K562 (cell line): ENCODE measurements around the gene CDR2L. TPM values are rescaled to one million over a fixed set of nuclear protein-coding genes. Genes with fewer than 3 reads are reported as not detected.

Source experiments
- ATAC-seq: fragments of 200-7000 bp; cut with Tn5 transposase; 3 replicates; pipeline ENCODE4 v1.9.1; 2020; ENCODE audit warnings: moderate library complexity
- BruUV-seq: library from RNA; stranded (reverse); fragments of 400-500 nt; replicated peaks from 2 replicates; lab custom pipeline; 2021; lab: Mats Ljungman, UMichigan
- CTCF ChIA-PET: fragments of 300-600 bp; formaldehyde crosslinking; extraction: SDS; loops from one replicate; lab custom pipeline; 2021; ENCODE audit warnings: low intra/inter-chr PET ratio; lab: Yijun Ruan, JAX
- POLR2A ChIA-PET: fragments of 300-600, 350-650 bp; sonication (Branson Sonifier 250); formaldehyde crosslinking; extraction: SDS; loops from one replicate; lab custom pipeline; 2021; ENCODE audit warnings: antibody characterized with exemption, inconsistent platforms; lab: Yijun Ruan, JAX
- DNase-seq, 4 experiments: peaks; one replicate each; pipeline versions ENCODE4 v3.0.0 to v3.0.0-alpha.2; 2011 to 2018; ENCODE audit warnings: low spot score in 3 of 4, mixed read lengths in 3 of 4; ENCODE audit errors: extremely low read depth in 1 of 4
- FAIRE-seq: peaks from 2 replicates; lab custom pipeline; 2011; peaks lifted over from hg19 to GRCh38; lab: Jason Lieb, UNC
- H2AFZ ChIP-seq: 2 replicates; pipeline ENCODE4 v1.6.0; 2011; ENCODE audit warnings: low read depth, low read length, control low read depth, inconsistent platforms
- H3K27ac ChIP-seq: fragments of 200-600 bp; 3 replicates; pipeline ENCODE4 v1.8.0; 2011; ENCODE audit warnings: low read depth, mild to moderate bottlenecking, control low read depth, inconsistent platforms, low read length, moderate library complexity, mixed read lengths; ENCODE audit errors: extremely low read depth
- H3K27me3 ChIP-seq, 2 experiments: fragments of 300-600 bp in 1 of 2; 2 replicates in 1 of 2; 3 replicates in 1 of 2; pipeline versions ENCODE4 v1.6.0 to v1.8.0; 2011; ENCODE audit warnings: inconsistent platforms in 2 of 2, low read length in 2 of 2, mild to moderate bottlenecking in 1 of 2, mixed read lengths in 1 of 2, moderate library complexity in 1 of 2; ENCODE audit not compliant: control insufficient read depth in 2 of 2, insufficient read depth in 2 of 2
- H3K36me3 ChIP-seq: fragments of 300-600 bp; 3 replicates; pipeline ENCODE4 v1.8.0; 2011; ENCODE audit warnings: mild to moderate bottlenecking, low read length, inconsistent platforms; ENCODE audit not compliant: control insufficient read depth, insufficient read depth
- H3K4me1 ChIP-seq, 2 experiments: fragments of 200-600 bp in 1 of 2; replicated peaks in 1 of 2; 2 replicates in 1 of 2; 3 replicates in 1 of 2; pipeline versions ENCODE4 v1.5.1 to v1.8.0; 2011; ENCODE audit warnings: inconsistent platforms in 2 of 2, low read length in 2 of 2, mild to moderate bottlenecking in 1 of 2, mixed read lengths in 1 of 2, moderate library complexity in 1 of 2; ENCODE audit not compliant: control insufficient read depth in 2 of 2, insufficient read depth in 2 of 2
- H3K4me2 ChIP-seq: 2 replicates; pipeline ENCODE4 v1.6.1; 2011; ENCODE audit warnings: low read length, control low read depth, inconsistent platforms, mixed read lengths; ENCODE audit not compliant: insufficient read depth
- H3K4me3 ChIP-seq: fragments of 200-600 bp; sonication (generic), shearing (Covaris generic); 2 replicates; pipeline ENCODE4 v1.5.1; 2016; ENCODE audit warnings: control low read depth, inconsistent platforms
- H3K79me2 ChIP-seq: fragments of 200-600 bp; 3 replicates; pipeline ENCODE4 v1.8.0; 2011; ENCODE audit warnings: low read length, inconsistent platforms; ENCODE audit not compliant: control insufficient read depth, insufficient read depth
- H3K9ac ChIP-seq, 2 experiments: 2 replicates each; pipeline versions ENCODE4 v1.6.0 to v1.6.1; 2011; ENCODE audit warnings: low read depth in 2 of 2, low read length in 2 of 2, control low read depth in 1 of 2, inconsistent platforms in 1 of 2, mild to moderate bottlenecking in 1 of 2, mixed read lengths in 1 of 2; ENCODE audit not compliant: insufficient read depth in 1 of 2
- H3K9me1 ChIP-seq: one replicate; pipeline ENCODE4 v1.6.0; 2011; ENCODE audit warnings: inconsistent platforms, mild to moderate bottlenecking, low read length, moderate library complexity; ENCODE audit not compliant: control insufficient read depth, insufficient read depth
- H3K9me3 ChIP-seq: replicated peaks from 2 replicates; pipeline ENCODE4 v1.5.1; 2011; ENCODE audit warnings: low read depth, low read length, inconsistent platforms; ENCODE audit not compliant: control insufficient read depth, insufficient read depth
- H4K20me1 ChIP-seq: replicated peaks from 2 replicates; pipeline ENCODE4 v1.6.1; 2011; ENCODE audit warnings: low read length, inconsistent platforms, mixed read lengths; ENCODE audit not compliant: control insufficient read depth, insufficient read depth
- EWSR1 ChIP-seq: fragments of 450-650 bp; IDR thresholded peaks from 2 replicates; pipeline ENCODE4 v1.6.1; 2018; ENCODE audit warnings: borderline replicate concordance, mild to moderate bottlenecking, low read depth, moderate library complexity; ENCODE audit not compliant: partially characterized antibody
- FOXM1 ChIP-seq, 2 experiments: fragments of 450-650 bp in 1 of 2; sonication (generic) in 1 of 2; formaldehyde crosslinking in 1 of 2; IDR thresholded peaks; 2 replicates each; pipeline versions ENCODE4 v1.6.1 to v1.9.0; 2017 to 2022; ENCODE audit warnings: low read depth in 2 of 2, mild to moderate bottlenecking in 2 of 2, missing genetic modification reagents in 1 of 2, moderate library complexity in 1 of 2
- HDAC6 ChIP-seq: IDR thresholded peaks from 2 replicates; pipeline ENCODE4 v1.6.1; 2012; ENCODE audit warnings: low read depth, mild to moderate bottlenecking, control low read depth, inconsistent platforms, low read length, moderate library complexity
- HLTF ChIP-seq: fragments of 450-650 bp; IDR thresholded peaks from 2 replicates; pipeline ENCODE4 v1.6.1; 2016
- KHSRP ChIP-seq: fragments of 450-650 bp; IDR thresholded peaks from 2 replicates; pipeline ENCODE4 v1.6.1; 2017
- KLF1 ChIP-seq: fragments of 450-650 bp; IDR thresholded peaks from 2 replicates; pipeline ENCODE4 v1.6.1; 2016; ENCODE audit warnings: missing genetic modification characterization, missing compliant biosample characterization
- LARP7 ChIP-seq: fragments of 450-650 bp; IDR thresholded peaks from 2 replicates; pipeline ENCODE4 v1.6.1; 2016
- NCOA1 ChIP-seq: fragments of 450-650 bp; IDR thresholded peaks from 2 replicates; pipeline ENCODE4 v1.6.1; 2016; ENCODE audit warnings: low read depth
- NFIX ChIP-seq: fragments of 250-450 bp; sonication (Bioruptor Pico); IDR thresholded peaks from 2 replicates; pipeline ENCODE4 v1.4.0; 2020; ENCODE audit warnings: low read depth, mild to moderate bottlenecking, moderate library complexity
- POLR2A ChIP-seq: fragments of 450-650 bp; conservative IDR thresholded peaks from 2 replicates; pipeline ENCODE4 v1.6.1; 2016
- SMAD4 ChIP-seq: fragments of 250-450 bp; sonication (Bioruptor Pico); conservative IDR thresholded peaks from 2 replicates; pipeline ENCODE4 v1.8.0; 2021; ENCODE audit warnings: inconsistent platforms, mild to moderate bottlenecking, moderate library complexity
- ZBTB8A ChIP-seq: fragments of 450-650 bp; IDR thresholded peaks from 2 replicates; pipeline ENCODE4 v1.6.1; 2018; ENCODE audit warnings: mild to moderate bottlenecking, moderate library complexity; ENCODE audit not compliant: partially characterized antibody
- ZNF133 ChIP-seq: fragments of 250-450 bp; sonication (Bioruptor Pico); IDR thresholded peaks from 2 replicates; pipeline ENCODE4 v1.4.0; 2020; ENCODE audit warnings: mild to moderate bottlenecking
- ZNF282 ChIP-seq: sonication (generic); formaldehyde crosslinking; IDR thresholded peaks from 2 replicates; pipeline ENCODE4 v1.8.1; 2023; ENCODE audit warnings: missing genetic modification reagents
- WGBS: fragments of 100-300 bp; shearing (Covaris generic); methylation state at CpG from one replicate; pipeline ENCODE4 v1.1.6; 2016; ENCODE audit warnings: low coverage, mixed read lengths; ENCODE audit not compliant: insufficient coverage; ENCODE audit errors: missing lambda C conversion rate; 5-methylcytosine and 5-hydroxymethylcytosine counted together
- in situ Hi-C: fragments of 300-500 bp; cut with MboI; formaldehyde crosslinking; loops from 4 replicates; pipeline ENCODE4 v1.15.0; 2018; ENCODE audit warnings: inconsistent platforms, mixed read lengths
- intact Hi-C: fragments of 100-400 bp; cut with micrococcal nuclease; formaldehyde crosslinking; loops from 2 replicates; pipeline ENCODE4 v1.14.2; 2022
- polyA plus RNA-seq, 8 experiments: library from polyadenylated mRNA; depleted of rRNA in 4 of 8; stranded (reverse) in 5 of 8; unstranded in 3 of 8; fragments of >200 nt; fragmentation: Nextera tagmentation in 2 of 8; fragmentation: Illumina TruSeq in 1 of 8; extraction: Ambion mirVana in 2 of 8; extraction: Trizol in 1 of 8; gene quantifications; 2 replicates each; pipeline versions ENCODE4 v1.2.1 to v1.2.3, GENCODE V29; 2011 to 2014; ENCODE audit warnings: inconsistent platforms in 1 of 8, missing spikeins in 1 of 8
- total RNA-seq, 7 experiments: library from RNA; depleted of rRNA in 6 of 7; stranded (reverse); fragments of >200 nt in 6 of 7; fragmentation: Illumina TruSeq in 2 of 7; extraction: Trizol in 2 of 7; gene quantifications; 2 replicates each; pipeline versions ENCODE4 v1.2.1 to v1.2.3, GENCODE V29; 2011 to 2021; ENCODE audit warnings: low replicate concordance in 1 of 7
- TF ChIP-seq, protein P1 (sequence below): fragments of 250-450 bp; sonication (Bioruptor Pico); IDR thresholded peaks from 2 replicates; pipeline ENCODE4 v1.8.0; 2021; ENCODE audit warnings: moderate library complexity, mild to moderate bottlenecking, inconsistent platforms
- TF ChIP-seq, protein P2 (sequence below): fragments of 450-650 bp; formaldehyde crosslinking; IDR thresholded peaks from 2 replicates; pipeline ENCODE4 v1.4.0; 2020; ENCODE audit warnings: mild to moderate bottlenecking

CDR2L gene
- total and polyA plus RNA-seq, 9 of the 15 experiments (the other 6 are each of a cell fraction or from before 2014, with no cell fraction given), result 2.7 to 16.0 (median 7.3) TPM

DNA sequence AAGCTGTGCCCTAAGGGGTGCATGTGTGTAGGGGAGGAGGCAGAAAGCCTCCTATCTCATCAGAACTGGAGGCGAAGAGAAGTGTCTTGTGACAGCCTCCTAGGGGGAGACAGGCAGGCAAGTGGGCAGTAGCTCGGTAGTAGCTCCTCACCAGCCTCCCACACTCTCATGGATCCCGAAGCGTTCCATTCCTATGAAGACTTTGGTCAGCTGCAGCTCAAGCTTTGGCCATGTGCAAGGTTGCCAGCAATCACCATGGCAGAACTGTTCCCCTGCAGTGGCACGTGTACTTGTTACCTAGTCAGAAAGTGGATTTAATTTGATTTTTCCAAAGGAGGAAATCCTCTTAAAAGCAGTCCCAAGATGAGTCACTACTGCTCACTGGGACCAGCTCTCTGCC is 31.7 kb downstream of the CDR2L start:
- DNase-seq, result no peak
- Histone ChIP-seq H3K36me3 (peaks cover 64% of the 10 kb centered on the region; the same call in 2 of the 3 replicates), H3K9me3 (no peaks in the 10 kb centered on the region; the same call in 1 of the 2 replicates), H4K20me1 (no peaks in the 10 kb centered on the region), H3K4me2 (no peak overlapping the region), H3K4me3 (no peak overlapping the region), H3K79me2 (peaks cover 28% of the 10 kb centered on the region), H3K4me1 (peaks cover 6 to 12% of the 10 kb centered on the region in 2 experiments; a peak in 3 of 5 replicates), H3K27ac (no peak overlapping the region; the same call in 2 of the 3 replicates)
- CTCF ChIA-PET, result interaction anchor here (0.7 kb wide), 1 partner anchor 32 kb away, joined by 4 read pairs; the partner anchor contains the start of gene CDR2L
- FAIRE-seq, result no peak
- intact Hi-C loops, result no loop called here
- POLR2A ChIA-PET, result interaction anchor here (0.7 to 1.5 kb wide), 7 partner anchors 15 to 173 kb away, joined by 3 to 4 read pairs (median 3); no protein-coding TSS in a partner anchor
- TF ChIP-seq KLF1, result no peak
- TF ChIP-seq HLTF, result no peak
- no peak for TF ChIP-seq POLR2A
- no peak for TF ChIP-seq HDAC6
- TF ChIP-seq KHSRP, result no peak
- TF ChIP-seq NCOA1, result no peak
- TF ChIP-seq, all 486 proteins: peak for 0
- H3K9me1 ChIP-seq, result peaks cover 4% of the 10 kb centered on the region
- WGBS, result 78% methylated on average over 5 of the region's 5 CpGs
- no TSS peak for BruUV-seq
- H3K27me3 ChIP-seq, result no peaks in the 10 kb centered on the region
- no peak; the same call in 1 of the 3 replicates for ATAC-seq
- peak overlapping the region; percentile 11 to 17; a peak in 1 of 4 replicates for H3K9ac ChIP-seq
- in situ Hi-C loops, result no loop called here
- H2AFZ ChIP-seq, result no peak overlapping the region

DNA sequence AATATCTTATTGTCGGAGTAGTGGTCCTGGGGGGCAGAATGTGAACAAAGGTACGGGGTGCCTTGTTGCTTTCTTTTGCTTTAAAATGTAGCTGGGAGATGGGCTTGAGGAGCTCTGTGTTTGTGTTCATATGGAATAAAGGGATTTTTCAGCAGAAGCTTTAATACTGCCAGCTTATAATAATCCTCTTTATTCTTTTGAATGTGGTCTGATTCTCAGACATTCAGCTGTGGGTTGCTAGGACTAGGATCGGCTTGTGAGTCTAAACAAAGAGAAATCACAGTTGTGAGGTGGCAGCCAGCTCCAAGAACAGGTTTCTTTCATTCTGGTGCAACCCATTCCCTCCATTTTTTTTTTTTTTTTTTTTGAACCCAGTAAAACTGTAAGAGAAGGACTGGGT is 32.3 kb downstream of the CDR2L start:
- 97% methylated on average over 3 of the region's 3 CpGs for WGBS
- no peaks in the 10 kb centered on the region; the same call in 1 of the 2 replicates for H3K9me3 ChIP-seq
- no peak overlapping the region for H3K4me2 ChIP-seq
- H4K20me1 ChIP-seq, result no peaks in the 10 kb centered on the region
- TF ChIP-seq ZNF133 (CRISPR knock-in tag) (no peak), NCOA1 (no peak), SMAD4 (no peak), FOXM1 (IDR thresholded peaks at IDR 0.05; ENCODE audit: low read depth) (no peak), FOXM1 (CRISPR knock-in tag; IDR thresholded peaks at IDR 0.05; ENCODE audit: low read depth) (no peak), NFIX (CRISPR knock-in tag) (no peak), ZBTB8A (no peak), EWSR1 (no peak), LARP7 (no peak), ZNF282 (CRISPR knock-in tag) (no peak)
- TF ChIP-seq, protein P1, sequence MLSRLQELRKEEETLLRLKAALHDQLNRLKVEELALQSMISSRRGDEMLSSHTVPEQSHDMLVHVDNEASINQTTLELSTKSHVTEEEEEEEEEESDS (CRISPR knock-in tag), result no peak
- TF ChIP-seq, protein P2, sequence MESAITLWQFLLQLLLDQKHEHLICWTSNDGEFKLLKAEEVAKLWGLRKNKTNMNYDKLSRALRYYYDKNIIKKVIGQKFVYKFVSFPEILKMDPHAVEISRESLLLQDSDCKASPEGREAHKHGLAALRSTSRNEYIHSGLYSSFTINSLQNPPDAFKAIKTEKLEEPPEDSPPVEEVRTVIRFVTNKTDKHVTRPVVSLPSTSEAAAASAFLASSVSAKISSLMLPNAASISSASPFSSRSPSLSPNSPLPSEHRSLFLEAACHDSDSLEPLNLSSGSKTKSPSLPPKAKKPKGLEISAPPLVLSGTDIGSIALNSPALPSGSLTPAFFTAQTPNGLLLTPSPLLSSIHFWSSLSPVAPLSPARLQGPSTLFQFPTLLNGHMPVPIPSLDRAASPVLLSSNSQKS (CRISPR knock-in tag), result no peak
- H3K4me3 ChIP-seq, result no peak overlapping the region
- H3K9me1 ChIP-seq, result peaks cover 4% of the 10 kb centered on the region
- peaks cover 62% of the 10 kb centered on the region; the same call in 2 of the 3 replicates for H3K36me3 ChIP-seq
- no peak for FAIRE-seq
- in situ Hi-C loops, result no loop called here
- ChIA-PET POLR2A (interaction anchor here (0.6 to 1.5 kb wide), 7 partner anchors 9 to 172 kb away, joined by 3 to 4 read pairs (median 3); no protein-coding TSS in a partner anchor), CTCF (interaction anchor here (0.7 kb wide), 1 partner anchor 32 kb away, joined by 4 read pairs; the partner anchor contains the start of gene CDR2L)
- H3K9ac ChIP-seq, result no peak overlapping the region
- ATAC-seq, result no peak
- H3K79me2 ChIP-seq, result peaks cover 25% of the 10 kb centered on the region
- intact Hi-C loops, result no loop called here
- no TSS peak for BruUV-seq
- DNase-seq, result no peak
- H2AFZ ChIP-seq, result no peak overlapping the region
- H3K27ac ChIP-seq, result no peak overlapping the region
- H3K27me3 ChIP-seq, result no peaks in the 10 kb centered on the region
- peaks cover 6 to 12% of the 10 kb centered on the region in 2 experiments; a peak in 3 of 5 replicates for H3K4me1 ChIP-seq
